A172 (cell line): ENCODE data around the gene FGFR3. TPM values are rescaled to one million over a fixed set of nuclear protein-coding genes. Genes with fewer than 3 reads are reported as not detected.

Source experiments
- total RNA-seq: library from RNA; depleted of rRNA; stranded (reverse); fragments of >200 nt; shearing (Covaris generic); gene quantifications from 2 replicates; pipeline ENCODE4 v1.2.3, GENCODE V29; 2014; rRNA removed

FGFR3 gene
- total RNA-seq, 1 experiment from 2014 or later = 19.8 TPM

Other genes starting within 250 kb of the FGFR3 start
- gene FAM53A, start 109.0 kb upstream of the FGFR3 start, total RNA-seq = 4.1 and 6.0 TPM in 2 replicates
- 163 and 168 TPM in 2 replicates for gene SLBP, start 81.0 kb upstream of the FGFR3 start, total RNA-seq
- gene TMEM129, start 72.0 kb upstream of the FGFR3 start, total RNA-seq = 43.7 and 47.6 TPM in 2 replicates
- 39.6 and 55.0 TPM in 2 replicates for gene TACC3, start 71.8 kb upstream of the FGFR3 start, total RNA-seq
- gene LETM1, start 62.9 kb downstream of the FGFR3 start, total RNA-seq = 48.3 and 55.6 TPM in 2 replicates
- 63.5 and 70.0 TPM in 2 replicates for gene NSD2, start 78.1 kb downstream of the FGFR3 start, total RNA-seq
- gene NELFA, start 215.7 kb downstream of the FGFR3 start, total RNA-seq = 18.1 and 20.5 TPM in 2 replicates